Hepatocyte (in vitro differentiated cells): Measurements from ENCODE around the gene ZNF330. TPM values are rescaled to one million over a fixed set of nuclear protein-coding genes. Genes with fewer than 3 reads are reported as not detected.

Source experiments
- DNase-seq: peaks from one replicate; pipeline ENCODE4 v3.0.0-alpha.2; 2016; ENCODE audit warnings: low spot score
- H2AFZ ChIP-seq: fragments of 200-600 bp; sonication (generic); 2 replicates; pipeline ENCODE4 v1.6.0; 2016; ENCODE audit warnings: antibody characterized with exemption, mild to moderate bottlenecking
- H3K27ac ChIP-seq: fragments of 200-600 bp; sonication (generic); 2 replicates; pipeline ENCODE4 v1.5.1; 2016; ENCODE audit warnings: mild to moderate bottlenecking
- H3K27me3 ChIP-seq: fragments of 200-600 bp; sonication (generic); 2 replicates; pipeline ENCODE4 v1.6.1; 2016
- H3K36me3 ChIP-seq: fragments of 200-600 bp; sonication (generic); replicated peaks from 2 replicates; pipeline ENCODE4 v1.5.1; 2016; ENCODE audit warnings: low read depth; ENCODE audit not compliant: insufficient read depth
- H3K4me1 ChIP-seq: fragments of 200-600 bp; sonication (generic); 2 replicates; pipeline ENCODE4 v1.5.1; 2016; ENCODE audit warnings: mild to moderate bottlenecking, moderate library complexity; ENCODE audit not compliant: insufficient read depth
- H3K4me2 ChIP-seq: fragments of 200-600 bp; sonication (generic); 2 replicates; pipeline ENCODE4 v1.6.0; 2016
- H3K4me3 ChIP-seq: fragments of 200-600 bp; sonication (generic); 2 replicates; pipeline ENCODE4 v1.5.1; 2016; ENCODE audit warnings: mild to moderate bottlenecking
- H3K79me2 ChIP-seq: fragments of 200-600 bp; sonication (generic); 2 replicates; pipeline ENCODE4 v1.6.0; 2017; ENCODE audit warnings: mild to moderate bottlenecking
- H3K9me2 ChIP-seq: fragments of 200-600 bp; sonication (generic); replicated peaks from 2 replicates; pipeline ENCODE4 v1.6.0; 2017; ENCODE audit warnings: mild to moderate bottlenecking; ENCODE audit not compliant: insufficient read depth
- H3K9me3 ChIP-seq: fragments of 200-600 bp; sonication (generic); 2 replicates; pipeline ENCODE4 v1.5.1; 2016; ENCODE audit warnings: low read depth, mild to moderate bottlenecking
- H4K20me1 ChIP-seq: fragments of 200-600 bp; sonication (generic); 2 replicates; pipeline ENCODE4 v1.6.0; 2016; ENCODE audit warnings: mild to moderate bottlenecking; ENCODE audit not compliant: insufficient read depth, poor library complexity, severe bottlenecking
- EZH2 ChIP-seq: fragments of 200-600 bp; sonication (generic); IDR thresholded peaks from 2 replicates; pipeline ENCODE4 v1.6.1; 2016; ENCODE audit warnings: antibody characterized with exemption, mild to moderate bottlenecking, borderline replicate concordance
- EZH2phosphoT487 ChIP-seq: fragments of 200-600 bp; sonication (generic); IDR thresholded peaks from one replicate; pipeline ENCODE4 v1.6.1; 2018; ENCODE audit warnings: antibody characterized with exemption, mild to moderate bottlenecking, low read depth, moderate library complexity; ENCODE audit not compliant: unreplicated experiment, severe bottlenecking
- WGBS: methylation state at CpG from one replicate; pipeline ENCODE4 v1.1.6; 2016; ENCODE audit warnings: low lambda C conversion rate; ENCODE audit errors: missing lambda C conversion rate; 5-methylcytosine and 5-hydroxymethylcytosine counted together
- polyA plus RNA-seq: library from polyadenylated mRNA; unstranded; fragments of >200 nt; fragmentation: Nextera tagmentation; extraction: Ambion mirVana; gene quantifications from 2 replicates; pipeline ENCODE4 v1.2.1, GENCODE V29; 2016
- total RNA-seq: library from RNA; depleted of rRNA; stranded (reverse); fragments of >200 nt; gene quantifications from 2 replicates; pipeline ENCODE4 v1.2.3, GENCODE V29; 2014
- TF ChIP-seq, protein P1 (sequence below): fragments of 200-600 bp; sonication (generic); IDR thresholded peaks from 2 replicates; pipeline ENCODE4 v1.5.1; 2016; ENCODE audit warnings: antibody characterized with exemption, mild to moderate bottlenecking; ENCODE audit not compliant: poor library complexity

The ZNF330 gene
- total and polyA plus RNA-seq, 2 experiments from 2014 or later, result 32.9 to 45.5 TPM

DNA sequence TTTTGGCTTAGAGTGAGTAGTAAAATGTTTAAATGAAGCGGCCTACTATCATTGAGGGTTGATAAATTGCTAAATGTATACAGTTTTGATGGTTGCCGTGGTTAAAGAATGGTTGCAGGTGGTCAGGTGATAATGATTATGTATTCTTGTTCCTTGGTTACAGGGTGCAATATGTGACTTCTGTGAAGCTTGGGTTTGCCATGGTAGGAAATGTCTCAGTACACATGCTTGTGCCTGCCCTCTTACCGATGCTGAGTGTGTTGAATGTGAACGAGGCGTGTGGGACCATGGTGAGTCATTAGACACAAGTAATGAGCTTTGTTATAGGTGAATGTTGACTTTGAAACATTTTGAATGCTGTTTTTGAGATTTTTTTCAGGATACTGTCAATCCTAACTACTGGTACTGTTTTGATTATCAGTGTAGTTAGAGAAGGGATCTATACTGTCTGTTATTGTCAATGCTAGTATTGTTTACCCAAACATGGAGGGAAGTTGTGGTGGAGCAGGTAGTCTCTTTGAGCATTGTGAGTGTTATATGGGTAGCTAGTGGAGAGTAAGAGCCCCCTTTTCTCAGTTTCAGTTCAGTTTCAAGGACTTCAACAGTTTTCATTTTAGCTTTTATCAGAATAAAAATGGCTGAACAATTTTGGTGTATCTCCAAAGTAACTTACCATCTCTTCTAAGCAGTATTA, 8.9 kb downstream of the ZNF330 start:
- TF ChIP-seq EZH2phosphoT487 (no peak), EZH2 (no peak)
- TF ChIP-seq, protein P1, sequence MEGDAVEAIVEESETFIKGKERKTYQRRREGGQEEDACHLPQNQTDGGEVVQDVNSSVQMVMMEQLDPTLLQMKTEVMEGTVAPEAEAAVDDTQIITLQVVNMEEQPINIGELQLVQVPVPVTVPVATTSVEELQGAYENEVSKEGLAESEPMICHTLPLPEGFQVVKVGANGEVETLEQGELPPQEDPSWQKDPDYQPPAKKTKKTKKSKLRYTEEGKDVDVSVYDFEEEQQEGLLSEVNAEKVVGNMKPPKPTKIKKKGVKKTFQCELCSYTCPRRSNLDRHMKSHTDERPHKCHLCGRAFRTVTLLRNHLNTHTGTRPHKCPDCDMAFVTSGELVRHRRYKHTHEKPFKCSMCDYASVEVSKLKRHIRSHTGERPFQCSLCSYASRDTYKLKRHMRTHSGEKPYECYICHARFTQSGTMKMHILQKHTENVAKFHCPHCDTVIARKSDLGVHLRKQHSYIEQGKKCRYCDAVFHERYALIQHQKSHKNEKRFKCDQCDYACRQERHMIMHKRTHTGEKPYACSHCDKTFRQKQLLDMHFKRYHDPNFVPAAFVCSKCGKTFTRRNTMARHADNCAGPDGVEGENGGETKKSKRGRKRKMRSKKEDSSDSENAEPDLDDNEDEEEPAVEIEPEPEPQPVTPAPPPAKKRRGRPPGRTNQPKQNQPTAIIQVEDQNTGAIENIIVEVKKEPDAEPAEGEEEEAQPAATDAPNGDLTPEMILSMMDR, result no peak
- Histone ChIP-seq H2AFZ (no peak overlapping the region), H3K36me3 (peaks cover 3% of the 10 kb centered on the region), H3K27me3 (no peaks in the 10 kb centered on the region), H3K9me3 (no peaks in the 10 kb centered on the region), H3K4me2 (no peak overlapping the region), H3K27ac (no peak overlapping the region), H3K79me2 (peaks cover 7% of the 10 kb centered on the region), H4K20me1 (no peaks in the 10 kb centered on the region), H3K4me3 (no peak overlapping the region), H3K4me1 (no peaks in the 10 kb centered on the region), H3K9me2 (no peaks in the 10 kb centered on the region)
- 90% methylated on average over 5 of the region's 5 CpGs for WGBS
- DNase-seq, result no peak

DNA sequence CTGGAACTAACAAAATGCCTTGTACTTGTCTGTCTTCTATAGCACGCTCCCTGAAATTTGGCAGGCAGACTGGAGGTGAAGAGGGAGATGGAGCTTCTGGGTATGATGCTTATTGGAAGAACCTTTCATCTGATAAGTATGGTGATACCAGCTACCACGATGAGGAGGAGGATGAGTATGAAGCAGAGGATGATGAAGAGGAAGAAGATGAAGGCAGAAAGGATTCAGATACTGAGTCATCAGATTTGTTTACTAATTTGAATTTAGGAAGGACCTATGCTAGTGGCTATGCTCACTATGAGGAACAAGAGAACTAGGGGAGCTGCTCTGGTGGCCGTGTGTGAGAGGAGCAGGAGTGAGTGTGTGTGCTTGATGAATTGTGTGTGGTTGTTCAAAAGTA, 13.0 kb downstream of the ZNF330 start:
- H3K9me2 ChIP-seq, result no peaks in the 10 kb centered on the region
- 91% methylated on average over 3 of the region's 3 CpGs for WGBS
- H3K27ac ChIP-seq, result no peak overlapping the region
- H3K79me2 ChIP-seq, result no peaks in the 10 kb centered on the region
- H2AFZ ChIP-seq, result no peak overlapping the region
- no peak for DNase-seq
- no peak overlapping the region for H3K4me3 ChIP-seq
- H3K27me3 ChIP-seq, result no peaks in the 10 kb centered on the region
- no peaks in the 10 kb centered on the region for H4K20me1 ChIP-seq
- TF ChIP-seq EZH2 (no peak), EZH2phosphoT487 (no peak)
- TF ChIP-seq, protein P1, result no peak
- no peaks in the 10 kb centered on the region for H3K9me3 ChIP-seq
- H3K4me1 ChIP-seq, result no peaks in the 10 kb centered on the region
- no peaks in the 10 kb centered on the region for H3K36me3 ChIP-seq
- H3K4me2 ChIP-seq, result no peak overlapping the region

DNA sequence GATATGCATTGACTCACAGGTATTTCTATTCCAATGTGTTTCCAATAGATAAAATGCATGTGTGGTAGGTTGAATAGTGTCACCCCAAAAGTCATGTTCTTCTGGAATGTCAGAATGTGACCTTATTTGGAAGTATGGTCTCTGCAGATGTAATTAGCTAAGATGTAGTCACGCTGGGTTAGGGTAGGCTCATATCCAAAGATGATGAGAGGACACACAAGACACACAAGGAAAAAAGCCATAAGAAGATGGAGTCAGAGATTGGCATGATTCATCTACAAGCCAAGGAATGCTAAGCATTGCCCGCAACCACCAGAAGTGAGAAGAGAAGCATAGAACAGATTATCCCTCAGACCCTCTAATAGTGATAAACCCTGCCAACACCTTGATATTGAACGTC, 17.5 kb downstream of the ZNF330 start:
- H3K27ac ChIP-seq, result no peak overlapping the region
- no peaks in the 10 kb centered on the region for H3K4me1 ChIP-seq
- TF ChIP-seq EZH2phosphoT487 (no peak), EZH2 (no peak)
- TF ChIP-seq, protein P1, result no peak
- no peak overlapping the region for H3K4me3 ChIP-seq
- H2AFZ ChIP-seq, result no peak overlapping the region
- H3K36me3 ChIP-seq, result no peaks in the 10 kb centered on the region
- DNase-seq, result no peak
- no peaks in the 10 kb centered on the region for H3K9me3 ChIP-seq
- H3K9me2 ChIP-seq, result no peaks in the 10 kb centered on the region
- H3K4me2 ChIP-seq, result no peak overlapping the region
- H3K79me2 ChIP-seq, result no peaks in the 10 kb centered on the region
- no peaks in the 10 kb centered on the region for H3K27me3 ChIP-seq
- WGBS, result 90% methylated on average over 3 of the region's 3 CpGs
- H4K20me1 ChIP-seq, result no peaks in the 10 kb centered on the region
